ENCODE results near the gene NR1I2.

The NR1I2 gene

GRCh38 chr3:119817583-119818363 is 35.9 kb downstream of the NR1I2 start:
- DNase-seq (ENCODE audit: low read depth in 1 of 2, low spot score in 1 of 2): no peak

GRCh38 chr3:119818937-119819336 is 37.0 kb downstream of the NR1I2 start:
- DNase-seq (ENCODE audit: low read depth in 1 of 2, low spot score in 1 of 2): no peak

DNA sequence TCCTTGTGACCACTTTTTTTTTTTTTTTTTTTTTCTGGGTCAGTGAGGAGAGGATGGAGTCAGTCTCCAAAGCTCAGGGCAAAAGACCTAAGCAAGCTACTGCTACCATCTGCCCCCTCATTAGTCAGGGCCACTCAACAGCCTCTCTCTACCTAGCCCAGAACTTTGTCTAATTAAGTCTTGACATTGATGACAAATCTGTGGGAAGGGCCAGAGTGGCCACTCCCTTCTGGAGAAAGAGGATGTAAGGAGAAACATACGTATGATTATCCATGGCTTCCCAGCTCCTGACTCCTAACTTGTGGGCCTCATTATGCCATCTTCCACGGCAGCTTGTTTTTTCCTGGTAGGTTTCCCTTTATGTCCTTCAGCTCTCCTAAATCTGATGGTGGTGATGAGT is 37.9 kb downstream of the NR1I2 start:
- no peak for DNase-seq (ENCODE audit: low read depth in 1 of 2, low spot score in 1 of 2)

DNA sequence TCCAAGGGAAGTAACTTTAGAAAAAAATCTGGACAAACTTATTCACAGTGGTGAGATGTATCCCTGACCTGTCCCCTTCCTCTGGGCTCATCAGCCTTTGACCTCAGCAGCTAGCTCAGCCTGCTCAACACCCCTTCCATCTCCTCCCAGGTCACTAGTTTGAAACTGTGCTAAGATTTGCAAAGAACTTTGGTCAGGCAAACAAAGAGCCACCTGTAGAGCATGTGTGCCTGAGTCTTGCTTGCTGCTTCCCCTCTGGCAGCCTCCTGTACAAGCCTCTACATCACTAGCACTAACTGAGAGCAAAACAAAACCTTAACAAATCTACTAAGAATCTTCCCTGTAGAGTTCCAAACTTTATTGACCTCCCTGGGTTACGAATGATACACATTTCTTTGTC is 43.9 kb downstream of the NR1I2 start:
- DNase-seq (ENCODE audit: low read depth in 1 of 2, low spot score in 1 of 2): no peak

DNA sequence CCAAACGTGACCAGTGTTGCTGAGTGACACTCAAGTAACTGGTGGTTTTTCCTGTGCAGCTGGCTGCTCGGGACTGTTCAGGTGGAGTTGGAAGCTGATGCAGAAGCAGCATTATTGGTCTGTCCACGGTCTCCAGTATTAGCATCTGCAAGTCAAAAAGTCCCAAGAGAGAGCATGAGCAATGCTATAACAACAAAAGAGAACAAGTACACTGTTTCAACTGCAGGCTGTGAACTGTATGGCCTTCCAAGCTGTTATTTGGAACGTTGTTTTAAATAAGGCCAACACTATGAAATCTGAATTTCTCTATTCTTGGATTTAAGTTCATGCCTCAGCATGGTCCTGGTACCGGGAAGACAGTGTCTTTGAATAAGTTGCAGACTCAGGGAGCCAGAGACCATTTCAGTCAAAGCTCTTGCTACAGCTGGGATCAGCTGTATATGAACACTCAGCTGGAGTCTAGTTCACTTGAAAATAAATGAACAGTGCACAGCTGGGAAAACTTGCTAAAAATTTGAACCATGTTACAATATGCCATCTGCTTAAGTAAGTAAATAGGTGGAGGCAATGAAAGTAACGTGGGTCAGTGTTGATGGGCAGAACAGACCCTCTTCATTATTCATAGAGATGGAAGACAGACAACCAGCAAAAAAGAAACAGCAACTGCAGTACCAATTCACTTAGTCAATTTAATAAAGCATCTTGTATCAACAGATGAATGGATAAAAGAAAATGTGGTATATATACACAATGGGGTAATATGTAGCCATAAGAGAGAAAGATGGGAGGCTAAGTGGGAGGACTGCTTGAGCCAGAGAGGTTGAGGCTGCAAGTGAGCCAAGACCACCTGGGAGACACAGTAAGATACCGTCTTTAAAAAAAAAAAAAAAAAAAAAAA is 45.1 kb downstream of the NR1I2 start:
- no peak for DNase-seq (ENCODE audit: low read depth in 1 of 2, low spot score in 1 of 2)

DNA sequence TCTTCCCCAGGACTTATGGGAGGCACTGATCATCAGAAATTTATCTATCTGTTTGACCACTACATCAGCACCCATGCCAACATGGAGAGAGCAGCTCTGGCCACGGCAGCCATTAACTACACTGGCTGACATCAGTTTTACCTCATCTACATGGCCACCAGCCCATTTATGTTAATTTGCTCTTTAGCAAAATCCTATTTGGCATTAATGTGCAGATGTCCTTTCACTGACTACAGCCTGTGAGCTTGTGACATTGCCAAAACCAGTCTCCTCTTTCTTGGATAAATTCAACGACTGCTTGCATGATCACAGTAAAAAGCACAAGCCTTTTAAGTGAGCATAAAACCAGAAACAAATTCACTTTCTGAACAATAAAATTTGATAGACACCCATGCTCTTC is 47.5 kb downstream of the NR1I2 start:
- DNase-seq (ENCODE audit: low read depth in 1 of 2, low spot score in 1 of 2): no peak

- DNase-seq (ENCODE audit: low read depth in 1 of 2, low spot score in 1 of 2): no peak
Observed at GRCh38 chr3:119831022-119831421, 49.1 kb downstream of the NR1I2 start.

- DNase-seq (ENCODE audit: low read depth in 1 of 2, low spot score in 1 of 2): no peak
Observed at GRCh38 chr3:119831941-119832371, 50.1 kb downstream of the NR1I2 start.

- no peak for DNase-seq (ENCODE audit: low read depth in 1 of 2, low spot score in 1 of 2)
Observed at GRCh38 chr3:119834754-119835370, 53.0 kb downstream of the NR1I2 start.

DNA sequence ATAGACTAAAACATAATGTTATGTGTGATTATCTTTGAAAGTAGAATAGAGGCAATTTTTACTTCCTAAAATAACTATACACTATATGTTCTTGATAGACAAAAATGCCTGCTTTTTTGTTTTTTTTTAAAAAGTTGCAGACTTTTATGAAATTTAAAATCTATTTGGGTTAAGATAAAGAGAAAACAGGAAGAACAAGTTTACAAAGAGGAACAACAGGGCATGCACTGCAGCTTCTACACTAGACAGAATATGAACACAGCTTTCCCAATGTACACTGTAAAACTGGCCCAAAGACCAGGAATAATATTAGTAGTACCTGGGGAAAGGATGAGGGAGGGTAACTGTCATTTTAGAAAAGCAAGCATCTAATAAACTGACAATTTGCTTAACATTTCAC is 53.7 kb downstream of the NR1I2 start:
- DNase-seq (ENCODE audit: low read depth in 1 of 2, low spot score in 1 of 2): no peak

GRCh38 chr3:119841808-119842471 is 60.0 kb downstream of the NR1I2 start:
- DNase-seq (ENCODE audit: low read depth in 1 of 2, low spot score in 1 of 2): no peak

- no peak for DNase-seq (ENCODE audit: low read depth in 1 of 2, low spot score in 1 of 2)
Observed at GRCh38 chr3:119849126-119849525, 67.2 kb downstream of the NR1I2 start.

DNA sequence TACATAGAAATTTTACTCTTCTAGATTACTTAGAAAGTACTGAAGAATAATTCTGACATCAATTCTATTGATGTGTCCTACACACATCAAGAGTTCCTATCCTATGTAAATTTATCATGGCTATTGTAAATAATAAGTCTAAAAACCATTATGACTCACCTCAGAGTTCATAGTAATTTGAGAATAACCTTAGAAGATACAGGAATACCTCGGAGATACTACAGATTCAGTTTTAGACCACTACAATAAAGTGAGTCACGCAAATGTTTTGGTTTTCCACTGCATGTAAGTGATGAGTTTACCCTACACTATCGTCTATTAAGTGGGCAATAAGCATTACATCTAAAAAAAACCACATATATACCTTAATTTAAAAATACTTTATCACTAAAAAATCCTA is 74.8 kb downstream of the NR1I2 start:
- DNase-seq (ENCODE audit: low read depth in 1 of 2, low spot score in 1 of 2): no peak

DNA sequence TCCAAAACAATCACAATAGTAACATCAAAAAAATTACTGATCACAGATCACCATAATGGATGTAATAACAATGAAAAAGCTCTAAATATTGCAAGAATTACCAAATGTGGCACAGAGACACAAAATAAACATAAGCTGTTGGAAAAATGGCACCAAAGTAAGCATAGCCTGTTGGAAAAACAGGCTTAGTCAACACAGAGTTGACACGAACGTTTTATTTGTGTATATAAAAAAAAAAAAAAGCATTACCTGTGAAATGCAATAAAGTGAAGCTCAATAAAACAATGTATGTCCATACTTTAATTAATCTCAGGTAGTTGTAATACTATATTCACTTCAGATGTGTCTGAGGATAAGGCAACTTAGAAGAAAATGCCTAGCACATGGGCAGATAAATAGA is 77.1 kb downstream of the NR1I2 start:
- DNase-seq (ENCODE audit: low read depth in 1 of 2, low spot score in 1 of 2): no peak

DNA sequence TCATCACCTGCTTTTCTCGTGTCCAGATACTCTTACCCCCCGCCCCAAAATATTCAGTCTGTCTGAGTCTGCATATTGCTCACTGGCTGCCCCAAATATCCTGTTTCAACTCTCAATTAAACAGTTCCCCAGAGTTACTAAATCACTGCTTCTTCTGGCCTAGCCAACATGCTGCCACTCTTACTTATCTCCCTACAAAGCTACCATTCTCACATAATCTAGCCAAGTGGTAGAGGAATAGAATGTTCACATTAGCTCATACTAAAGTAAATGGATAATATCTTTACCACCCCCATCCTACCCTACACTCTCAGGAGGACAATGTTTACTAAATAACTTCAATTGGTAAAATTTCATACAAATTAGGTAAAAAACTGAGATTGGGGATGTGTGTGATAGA is 77.8 kb downstream of the NR1I2 start:
- DNase-seq (ENCODE audit: low read depth in 1 of 2, low spot score in 1 of 2): no peak

DNA sequence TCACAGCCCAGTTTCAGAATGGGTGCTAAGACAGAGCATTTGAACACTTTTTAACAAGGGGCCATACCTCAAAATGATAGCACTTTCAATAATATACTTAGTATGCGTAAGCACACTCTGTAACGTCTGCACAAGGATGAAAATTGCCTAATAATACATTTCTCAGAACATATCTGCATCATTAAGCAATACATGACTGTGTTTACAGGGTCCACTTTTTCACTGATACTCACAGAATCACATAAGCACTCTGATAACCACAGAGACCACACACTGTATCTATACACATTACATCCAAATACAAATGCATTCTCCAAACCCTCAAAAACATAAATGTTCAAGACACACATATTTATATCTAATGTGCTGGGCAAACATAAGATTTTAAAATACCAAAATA is 79.8 kb downstream of the NR1I2 start:
- no peak for DNase-seq (ENCODE audit: low read depth in 1 of 2, low spot score in 1 of 2)

DNA sequence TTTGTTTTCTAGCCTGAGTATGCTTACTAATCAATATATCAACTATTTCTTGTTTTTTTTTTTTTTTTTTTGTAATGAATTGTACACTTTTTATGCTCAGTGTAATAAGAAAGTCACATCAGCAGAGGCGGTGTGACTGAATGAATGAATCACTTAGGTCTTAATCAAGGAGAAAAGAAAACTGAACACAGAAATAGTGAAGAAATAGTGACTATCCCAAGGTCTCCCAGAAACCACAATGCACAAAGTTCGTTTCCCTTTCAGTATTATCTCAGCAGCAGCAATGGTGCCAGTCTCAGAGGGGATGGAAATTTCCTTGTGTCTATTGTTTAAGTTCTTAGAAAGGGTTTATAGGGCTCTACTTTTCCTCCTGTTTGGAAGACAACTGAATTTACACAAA is 80.7 kb downstream of the NR1I2 start:
- no peak for DNase-seq (ENCODE audit: low read depth in 1 of 2, low spot score in 1 of 2)

- DNase-seq (ENCODE audit: low read depth in 1 of 2, low spot score in 1 of 2): no peak
Observed at GRCh38 chr3:119864476-119864875, 82.6 kb downstream of the NR1I2 start.
